ENCODE data around the gene RBM47. TPM values are rescaled to one million over a fixed set of nuclear protein-coding genes. Genes with fewer than 3 reads are reported as not detected.

Gene RBM47
- total RNA-seq, 1 donor from 2014 or later: 0.12 TPM

DNA sequence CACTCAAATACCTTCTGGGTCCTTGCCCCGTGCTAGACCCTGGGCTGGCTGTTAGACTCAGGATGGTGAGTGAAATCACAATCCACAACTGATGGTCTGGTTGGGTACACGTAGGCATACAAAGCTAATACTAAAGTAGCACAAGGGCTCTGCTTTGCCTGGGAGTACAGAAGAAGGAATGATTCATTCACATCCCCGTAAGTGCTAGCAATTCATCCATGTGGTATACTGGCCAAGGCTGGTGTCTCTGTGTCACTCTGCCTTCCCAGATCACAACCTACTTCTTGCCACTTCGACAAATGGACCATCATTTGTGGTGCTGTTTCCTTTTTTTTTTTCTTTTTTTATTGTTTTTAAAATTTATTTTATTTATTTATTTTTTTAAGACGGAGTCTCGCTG lies 19.7 kb upstream of the RBM47 start:
- Mint-ChIP-seq H3K4me1 (ENCODE audit: low read depth) (no peaks in the 10 kb centered on the region), H3K27me3 (ENCODE audit: low read depth) (peaks cover 4% of the 10 kb centered on the region), H3K9me3 (ENCODE audit: low read depth) (no peaks in the 10 kb centered on the region), H3K27ac (ENCODE audit: unreplicated experiment) (no peak overlapping the region), H3K36me3 (ENCODE audit: low read depth) (no peaks in the 10 kb centered on the region), H3K4me3 (ENCODE audit: unreplicated experiment) (no peak overlapping the region)
- TF ChIP-seq, protein P1, sequence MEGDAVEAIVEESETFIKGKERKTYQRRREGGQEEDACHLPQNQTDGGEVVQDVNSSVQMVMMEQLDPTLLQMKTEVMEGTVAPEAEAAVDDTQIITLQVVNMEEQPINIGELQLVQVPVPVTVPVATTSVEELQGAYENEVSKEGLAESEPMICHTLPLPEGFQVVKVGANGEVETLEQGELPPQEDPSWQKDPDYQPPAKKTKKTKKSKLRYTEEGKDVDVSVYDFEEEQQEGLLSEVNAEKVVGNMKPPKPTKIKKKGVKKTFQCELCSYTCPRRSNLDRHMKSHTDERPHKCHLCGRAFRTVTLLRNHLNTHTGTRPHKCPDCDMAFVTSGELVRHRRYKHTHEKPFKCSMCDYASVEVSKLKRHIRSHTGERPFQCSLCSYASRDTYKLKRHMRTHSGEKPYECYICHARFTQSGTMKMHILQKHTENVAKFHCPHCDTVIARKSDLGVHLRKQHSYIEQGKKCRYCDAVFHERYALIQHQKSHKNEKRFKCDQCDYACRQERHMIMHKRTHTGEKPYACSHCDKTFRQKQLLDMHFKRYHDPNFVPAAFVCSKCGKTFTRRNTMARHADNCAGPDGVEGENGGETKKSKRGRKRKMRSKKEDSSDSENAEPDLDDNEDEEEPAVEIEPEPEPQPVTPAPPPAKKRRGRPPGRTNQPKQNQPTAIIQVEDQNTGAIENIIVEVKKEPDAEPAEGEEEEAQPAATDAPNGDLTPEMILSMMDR (IDR thresholded peaks at IDR 0.05): no peak
- no peak for DNase-seq (ENCODE audit: low spot score)

- Mint-ChIP-seq H3K4me3 (ENCODE audit: unreplicated experiment) (no peak overlapping the region), H3K27me3 (ENCODE audit: low read depth) (peaks cover 4% of the 10 kb centered on the region), H3K9me3 (ENCODE audit: low read depth) (no peaks in the 10 kb centered on the region), H3K4me1 (ENCODE audit: low read depth) (no peaks in the 10 kb centered on the region), H3K36me3 (ENCODE audit: low read depth) (no peaks in the 10 kb centered on the region), H3K27ac (ENCODE audit: unreplicated experiment) (no peak overlapping the region)
- DNase-seq (ENCODE audit: low spot score): no peak
- TF ChIP-seq, protein P1 (IDR thresholded peaks at IDR 0.05): no peak
These were observed 19.1 kb upstream of the RBM47 start for GRCh38 chr4:40648742-40649281.

DNA sequence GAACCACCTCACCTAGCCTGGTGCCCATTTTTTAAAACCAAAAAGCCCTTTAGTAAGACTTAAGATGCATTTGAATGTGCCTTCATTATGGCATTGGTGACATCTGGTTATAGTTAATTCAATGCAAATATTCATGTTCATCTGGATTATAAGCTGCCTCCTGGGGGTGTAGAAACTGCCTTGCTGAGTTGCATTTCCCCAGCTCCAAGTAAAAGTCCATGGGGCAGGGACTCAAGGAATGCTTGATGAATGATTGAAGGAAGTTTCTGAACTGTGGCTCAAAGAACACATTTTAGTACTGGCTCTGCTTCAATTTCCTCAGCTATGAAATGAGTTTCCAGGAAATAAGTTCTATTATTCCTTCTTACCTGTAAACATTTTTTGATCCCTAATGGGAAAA lies 18.5 kb upstream of the RBM47 start:
- TF ChIP-seq, protein P1 (IDR thresholded peaks at IDR 0.05): no peak
- Mint-ChIP-seq H3K27ac (ENCODE audit: unreplicated experiment) (no peak overlapping the region), H3K4me3 (ENCODE audit: unreplicated experiment) (no peak overlapping the region), H3K4me1 (ENCODE audit: low read depth) (no peaks in the 10 kb centered on the region), H3K9me3 (ENCODE audit: low read depth) (no peaks in the 10 kb centered on the region), H3K36me3 (ENCODE audit: low read depth) (no peaks in the 10 kb centered on the region), H3K27me3 (ENCODE audit: low read depth) (peaks cover 4% of the 10 kb centered on the region)
- no peak for DNase-seq (ENCODE audit: low spot score)

DNA sequence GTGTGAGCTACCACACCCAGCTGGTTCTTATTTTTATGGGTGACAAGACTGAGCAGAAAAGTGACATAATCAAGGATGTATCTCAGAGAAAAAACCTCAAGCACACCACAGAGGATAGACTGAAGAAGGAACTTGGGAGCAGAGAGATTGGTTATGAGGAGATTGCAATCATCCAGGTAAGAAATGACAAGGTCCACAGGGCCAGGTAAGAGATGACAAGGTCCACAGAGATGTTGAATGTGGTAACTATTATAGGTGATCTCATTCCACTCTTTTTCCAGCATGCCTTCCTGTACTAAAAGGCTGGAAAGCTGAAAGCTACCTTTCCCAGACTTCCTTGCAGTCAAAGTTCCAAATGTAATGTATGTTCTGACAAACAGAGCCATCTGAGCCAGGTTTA lies 15.9 kb upstream of the RBM47 start:
- peaks cover 4% of the 10 kb centered on the region for H3K27me3 Mint-ChIP-seq (ENCODE audit: low read depth)
- DNase-seq (ENCODE audit: low spot score): no peak
- TF ChIP-seq, protein P1 (IDR thresholded peaks at IDR 0.05): no peak
- H3K9me3 Mint-ChIP-seq (ENCODE audit: low read depth): no peaks in the 10 kb centered on the region
- H3K4me1 Mint-ChIP-seq (ENCODE audit: low read depth): no peaks in the 10 kb centered on the region
- no peak overlapping the region for H3K4me3 Mint-ChIP-seq (ENCODE audit: unreplicated experiment)
- no peak overlapping the region for H3K27ac Mint-ChIP-seq (ENCODE audit: unreplicated experiment)
- no peaks in the 10 kb centered on the region for H3K36me3 Mint-ChIP-seq (ENCODE audit: low read depth)

- TF ChIP-seq, protein P1 (IDR thresholded peaks at IDR 0.05): no peak
- Mint-ChIP-seq H3K27me3 (ENCODE audit: low read depth) (peaks cover 12% of the 10 kb centered on the region), H3K4me3 (ENCODE audit: unreplicated experiment) (no peak overlapping the region), H3K4me1 (ENCODE audit: low read depth) (peaks cover 18% of the 10 kb centered on the region), H3K36me3 (ENCODE audit: low read depth) (no peaks in the 10 kb centered on the region), H3K27ac (ENCODE audit: unreplicated experiment) (no peak overlapping the region), H3K9me3 (ENCODE audit: low read depth) (no peaks in the 10 kb centered on the region)
- no peak for DNase-seq (ENCODE audit: low spot score)
These were observed 2.4 kb upstream of the RBM47 start for GRCh38 chr4:40632080-40632479.

Data from chondrocyte (in vitro differentiated cells).